GM13976 (cell line): ENCODE results near the gene SEMA6A.

Experiments used
- DNase-seq: peaks from one replicate; pipeline ENCODE4 v3.0.0; 2012; ENCODE audit warnings: low spot score
- CTCF ChIP-seq: IDR thresholded peaks from 2 replicates; pipeline ENCODE4 v1.5.1; 2012; ENCODE audit warnings: borderline replicate concordance, mild to moderate bottlenecking; ENCODE audit not compliant: insufficient read depth; ENCODE audit errors: extremely low read depth, missing control alignments, control extremely low read depth
- in situ Hi-C: fragments of 300-500 bp; cut with MboI; formaldehyde crosslinking; loops from one replicate; pipeline ENCODE4 v1.12.0; 2022; ENCODE audit warnings: low sequenced_read_pairs, mixed read lengths, inconsistent platforms; ENCODE audit not compliant: unreplicated experiment

The SEMA6A gene

GRCh38 chr5:116395226-116395625 is 179.4 kb downstream of the SEMA6A start:
- TF ChIP-seq CTCF = no peak
- no peak for DNase-seq
- in situ Hi-C loops = no loop called here

- TF ChIP-seq CTCF = no peak
- no peak for DNase-seq
- in situ Hi-C loops = no loop called here
Measured at GRCh38 chr5:116394186-116394867, 180.3 kb downstream of the SEMA6A start.
